IPS-18c (cell line): ENCODE data around the gene PGAP3.

Experiments
- H3K4me3 ChIP-seq: 2 replicates; pipeline ENCODE4 v1.7.0; 2013; ENCODE audit warnings: low read depth, mild to moderate bottlenecking, low read length, moderate library complexity; ENCODE audit not compliant: insufficient read depth
- H3K9me3 ChIP-seq: one replicate; pipeline ENCODE4 v1.6.1; 2013; ENCODE audit warnings: mild to moderate bottlenecking, low read length, moderate library complexity; ENCODE audit not compliant: control insufficient read depth, insufficient read depth

PGAP3 gene

DNA sequence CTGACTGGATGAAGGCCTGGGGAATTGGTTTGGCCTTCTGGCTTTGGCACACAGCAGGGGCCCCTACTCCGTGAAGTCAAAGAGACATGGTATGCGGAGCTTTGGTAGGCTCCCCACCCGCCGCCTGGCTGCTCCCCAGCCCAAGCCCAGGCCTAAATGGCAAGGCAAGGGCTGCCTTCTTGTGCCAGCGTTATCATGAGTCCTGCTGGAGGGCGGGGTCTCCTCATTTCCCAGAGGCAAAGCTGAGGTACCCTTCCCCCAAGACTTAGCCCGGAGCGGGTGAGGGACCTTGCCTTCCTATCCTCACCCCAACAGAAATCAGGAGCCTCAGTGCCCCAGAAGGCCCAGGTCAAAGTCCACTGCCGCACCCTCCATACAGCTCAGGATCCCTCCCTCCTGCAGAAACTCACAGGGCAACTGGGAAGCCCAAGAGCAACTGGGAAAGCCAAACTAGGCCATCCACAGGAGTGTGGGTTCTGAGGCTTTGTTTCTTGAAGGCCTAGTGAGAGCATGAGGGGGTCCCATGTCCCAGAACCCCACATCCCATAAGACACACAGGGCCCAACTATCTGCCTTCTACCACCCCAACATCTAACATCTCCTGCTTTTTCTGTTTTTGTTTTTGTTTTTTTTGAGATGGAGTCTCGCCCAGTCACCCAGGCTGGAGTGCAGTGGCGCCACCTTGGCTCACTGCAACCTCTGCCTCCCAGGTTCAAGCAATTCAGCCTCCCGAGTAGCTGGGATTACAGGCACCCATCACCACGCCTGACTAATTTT is 9.3 kb downstream of the PGAP3 start:
- no peak overlapping the region for H3K4me3 ChIP-seq
- H3K9me3 ChIP-seq: no peaks in the 10 kb centered on the region

DNA sequence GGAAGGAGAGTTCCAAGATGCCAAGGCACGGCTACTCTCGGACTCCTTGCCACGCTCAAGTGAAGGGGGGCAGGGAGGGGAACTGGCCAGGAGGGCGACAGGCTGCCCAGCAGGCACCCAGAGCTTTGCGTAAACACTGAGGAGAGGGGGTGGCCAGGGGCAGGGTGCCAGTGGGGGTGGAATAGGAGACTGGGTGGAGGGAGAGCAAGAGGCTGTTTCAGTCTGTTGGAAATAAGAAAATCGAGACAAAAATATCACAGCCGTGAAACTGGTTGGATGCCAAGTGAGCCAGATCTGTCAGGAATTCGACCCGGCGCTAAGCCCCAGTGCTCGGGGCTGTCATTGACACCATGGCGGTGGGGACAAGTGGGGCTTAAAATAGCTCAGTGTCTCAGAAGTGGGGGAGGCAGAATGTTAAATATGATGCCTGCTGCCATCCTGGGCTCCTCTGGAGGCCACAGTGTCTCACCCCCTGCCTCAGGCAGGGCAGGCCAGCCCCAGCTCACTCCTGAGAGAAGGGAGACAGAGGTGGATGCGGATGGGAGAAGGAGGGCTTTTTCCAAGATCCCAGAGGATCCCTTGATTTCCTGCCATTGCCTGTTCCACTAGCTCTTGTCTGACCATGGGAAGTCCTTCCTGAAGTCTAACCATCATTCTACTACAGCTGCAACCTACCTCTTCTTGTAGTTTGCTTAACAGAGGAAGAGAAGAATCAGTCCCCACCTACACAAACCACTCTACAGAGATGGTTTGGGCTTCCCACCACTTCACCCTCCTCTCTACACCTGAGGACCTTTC is 10.1 kb downstream of the PGAP3 start:
- H3K9me3 ChIP-seq: no peaks in the 10 kb centered on the region
- no peak overlapping the region for H3K4me3 ChIP-seq

DNA sequence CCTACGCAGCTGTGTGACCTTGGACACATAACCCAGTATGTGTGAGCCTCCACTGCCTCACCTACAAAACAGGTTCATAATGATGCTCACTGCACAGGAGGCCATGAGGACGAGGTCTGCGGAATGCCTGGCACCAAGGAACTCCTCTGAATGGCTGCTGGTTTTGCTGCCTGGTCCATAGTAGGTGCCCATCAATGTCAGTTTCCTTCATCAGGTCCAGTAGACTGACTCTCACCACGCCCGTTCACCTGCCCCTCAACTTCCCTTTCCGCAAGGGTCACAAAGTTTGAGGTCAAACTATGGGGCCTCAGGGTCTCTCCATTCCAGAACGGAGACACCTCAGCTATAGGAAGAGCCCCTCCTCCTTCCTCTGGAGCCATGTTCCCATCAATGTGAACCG is 10.8 kb downstream of the PGAP3 start:
- H3K4me3 ChIP-seq: no peak overlapping the region
- no peaks in the 10 kb centered on the region for H3K9me3 ChIP-seq

DNA sequence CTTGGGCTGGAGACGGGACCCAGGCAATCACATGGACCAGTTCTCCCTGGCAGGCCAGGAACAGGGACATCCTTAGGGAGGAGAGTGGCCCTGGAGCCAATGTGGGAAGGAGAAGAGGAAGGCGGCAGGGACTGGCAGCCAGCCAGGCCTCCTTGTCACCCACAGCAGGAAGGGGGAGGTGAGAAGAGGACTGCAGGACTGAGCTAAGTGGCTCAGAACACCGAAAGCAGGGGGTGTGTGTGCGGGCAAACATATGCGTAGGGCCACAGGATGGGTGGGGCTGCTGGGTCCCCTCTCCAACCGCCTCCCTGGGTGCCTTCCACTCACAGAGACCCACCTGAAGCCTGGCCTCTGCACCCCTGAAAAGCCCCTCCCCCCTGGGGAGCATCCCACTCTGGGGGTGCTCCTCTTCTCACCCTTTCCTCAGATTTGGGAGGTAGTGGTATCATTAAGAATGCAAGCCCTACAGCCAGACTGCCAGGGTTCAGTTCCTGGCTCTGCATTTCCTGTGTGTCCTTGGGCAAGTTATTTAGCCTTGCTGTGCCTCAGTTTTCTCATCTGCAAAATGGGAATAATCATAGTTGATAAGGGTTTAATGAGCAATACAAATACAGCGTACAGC is 11.5 kb downstream of the PGAP3 start:
- H3K4me3 ChIP-seq: no peak overlapping the region
- no peaks in the 10 kb centered on the region for H3K9me3 ChIP-seq

DNA sequence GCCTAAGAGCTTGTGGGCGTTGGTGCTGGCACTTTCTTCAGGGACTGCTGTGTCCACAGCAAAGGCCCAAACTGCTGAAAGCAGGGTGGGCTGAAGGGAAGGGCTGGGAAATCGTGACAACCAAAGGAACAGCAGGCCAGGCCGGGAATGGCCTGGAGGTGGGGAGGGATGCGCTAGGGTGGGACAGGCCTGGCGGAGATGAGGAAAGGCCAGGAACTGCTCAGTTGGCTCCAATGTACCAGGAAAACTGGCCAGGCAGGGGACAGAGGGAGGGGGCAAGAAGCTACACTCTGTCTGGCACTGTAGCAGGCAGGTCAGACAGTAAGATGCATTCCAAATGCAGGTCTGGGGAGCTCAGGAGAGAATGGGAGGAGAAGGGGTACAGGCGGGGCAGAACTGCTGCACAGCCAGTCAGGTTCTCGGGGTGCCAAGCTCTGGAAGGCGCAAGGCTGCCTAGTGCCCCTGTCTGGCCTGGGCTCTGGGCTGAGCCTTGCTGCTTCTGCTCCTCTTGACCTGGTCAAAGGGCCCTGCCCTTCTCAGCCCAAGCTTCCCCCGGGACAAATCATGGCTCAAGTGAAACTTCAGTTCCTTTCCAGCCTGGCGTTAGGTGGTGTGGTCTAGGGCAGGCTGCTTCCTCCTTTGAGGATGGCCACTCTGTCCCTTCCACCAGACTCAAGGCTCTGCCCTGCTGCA is 12.3 kb downstream of the PGAP3 start:
- H3K4me3 ChIP-seq: no peak overlapping the region

DNA sequence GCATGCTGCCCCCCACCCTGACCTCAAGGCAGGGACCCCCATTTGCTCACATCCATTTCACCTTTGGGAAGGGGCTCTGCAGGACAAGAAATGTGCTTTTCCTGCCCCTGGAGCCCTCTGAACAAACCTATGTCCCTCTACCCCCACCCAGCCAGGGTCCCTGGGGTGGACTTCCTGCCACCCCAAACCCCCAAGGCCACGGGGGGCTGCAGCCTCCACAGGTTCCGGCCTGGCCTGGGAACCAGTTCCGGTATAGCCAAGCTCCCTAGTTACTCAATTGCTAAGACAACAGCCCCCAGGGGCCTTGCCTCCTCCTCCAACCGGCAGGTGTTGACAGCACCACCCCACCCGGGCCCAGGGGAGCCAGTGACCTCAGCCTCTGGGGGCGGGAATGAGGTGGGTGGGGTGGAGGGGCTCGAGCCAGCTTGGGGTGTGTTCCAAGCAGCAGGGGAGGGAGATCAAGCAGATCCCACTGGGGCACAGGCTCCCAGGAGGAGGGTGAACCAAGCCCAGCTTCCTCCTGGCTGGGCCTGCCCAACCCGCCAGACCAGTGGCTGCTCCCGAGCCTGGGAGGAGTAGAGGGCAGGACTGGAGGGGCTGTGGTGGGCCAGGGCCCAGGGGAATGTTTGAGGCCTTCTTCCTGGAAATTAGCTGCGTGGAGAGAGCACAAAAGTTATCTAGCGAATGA is 13.0 kb downstream of the PGAP3 start:
- Histone ChIP-seq H3K9me3 (no peaks in the 10 kb centered on the region), H3K4me3 (no peak overlapping the region)

More for the DNA sequence above, 12.3 kb downstream of the PGAP3 start:
- no peaks in the 10 kb centered on the region for H3K9me3 ChIP-seq

DNA sequence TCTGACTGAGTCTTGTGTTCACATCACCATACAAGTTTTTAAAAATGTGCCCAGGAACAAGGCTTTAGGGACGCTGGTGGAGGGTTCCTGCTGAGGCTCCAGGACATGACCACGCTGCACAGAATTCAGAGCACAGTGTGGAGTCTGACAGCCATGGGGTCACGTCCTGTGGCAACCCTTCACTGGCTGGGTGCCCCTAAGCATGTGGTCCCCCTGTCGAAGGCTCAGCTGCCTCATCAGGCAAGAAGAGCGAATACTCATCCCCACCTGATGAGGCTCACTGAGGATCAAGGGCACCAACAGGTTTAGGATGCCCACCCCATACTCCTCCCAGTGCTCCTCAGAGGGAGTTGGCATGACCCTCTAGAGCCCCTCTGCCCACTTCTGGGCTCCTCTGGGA is 13.7 kb downstream of the PGAP3 start:
- no peaks in the 10 kb centered on the region for H3K9me3 ChIP-seq

DNA sequence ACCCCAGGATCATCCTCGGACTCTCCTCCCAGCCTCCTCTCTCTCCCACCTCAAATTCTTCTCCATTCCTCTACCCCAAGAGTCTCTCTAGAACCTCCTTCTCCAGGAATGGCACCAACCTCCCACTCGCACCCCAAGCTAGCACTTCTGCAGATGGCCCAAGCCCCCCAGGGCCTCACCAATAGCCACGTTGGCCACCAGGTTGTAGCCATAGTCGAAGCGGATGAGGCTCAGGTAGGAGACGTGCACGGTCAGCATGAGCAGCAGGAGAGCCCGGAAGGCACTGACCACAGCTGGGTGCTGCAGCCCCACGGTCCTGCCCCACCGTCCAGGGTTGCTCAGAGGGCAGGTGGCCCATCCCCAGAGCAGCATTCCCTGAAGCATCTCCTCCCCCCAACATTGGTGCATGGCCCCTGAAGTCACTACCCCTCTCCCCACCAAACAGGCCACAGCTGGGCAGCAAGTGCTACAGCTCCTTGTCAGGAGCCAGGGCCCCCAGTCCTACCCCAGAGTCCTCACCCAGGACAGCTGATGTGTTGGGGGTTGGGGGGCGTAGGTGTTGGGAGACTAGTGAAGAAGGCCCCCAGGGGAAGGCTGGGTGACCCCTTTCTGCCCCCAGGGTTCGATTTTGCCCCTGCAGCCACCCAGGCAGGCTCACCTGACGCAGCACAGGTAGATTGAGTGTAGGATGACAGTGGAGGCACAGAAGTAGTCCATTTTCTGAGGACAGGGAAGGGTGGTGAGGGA is 14.3 kb downstream of the PGAP3 start:
- Histone ChIP-seq H3K9me3 (no peaks in the 10 kb centered on the region), H3K4me3 (no peak overlapping the region)

More for the DNA sequence above, 13.7 kb downstream of the PGAP3 start:
- no peak overlapping the region; the same call in 1 of the 2 replicates for H3K4me3 ChIP-seq

DNA sequence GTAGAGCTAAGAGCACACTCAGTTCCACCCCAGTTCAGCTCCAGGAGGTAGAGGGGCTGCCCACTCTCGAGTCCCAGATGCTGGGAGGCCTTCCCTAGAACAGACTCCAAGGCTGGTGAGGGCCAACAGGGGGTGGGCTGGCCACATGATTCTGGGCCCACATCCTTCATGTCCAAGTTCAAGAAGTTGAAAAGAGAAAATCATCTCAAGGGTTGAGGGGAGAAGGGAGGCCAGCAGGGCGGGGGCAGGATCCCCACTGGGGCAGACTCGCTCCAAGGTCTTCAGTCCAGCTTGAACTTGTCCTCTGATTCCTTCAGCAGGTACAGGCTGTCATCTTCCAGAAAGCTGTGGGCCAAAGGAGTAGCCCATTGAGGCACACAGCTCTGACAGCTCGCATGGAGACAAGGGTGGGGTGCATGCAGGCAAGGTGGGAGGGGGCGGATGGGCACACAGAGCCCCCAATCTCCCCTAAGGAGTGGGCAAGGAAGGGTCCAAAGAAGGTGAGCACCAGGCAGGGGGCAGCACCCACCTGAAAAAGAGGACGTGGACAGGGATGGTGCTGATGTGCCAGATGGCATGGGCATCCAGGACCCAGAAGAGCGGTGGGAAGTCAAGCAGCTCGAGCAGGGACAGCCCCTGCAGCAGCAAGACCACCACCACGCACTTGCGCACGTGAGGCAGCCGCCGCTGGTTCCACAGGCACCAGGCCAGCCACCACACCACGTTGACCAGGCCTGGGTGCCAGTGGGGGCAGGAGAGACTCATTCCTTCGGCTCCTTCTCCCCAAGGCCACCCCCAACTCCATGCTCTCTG is 15.1 kb downstream of the PGAP3 start:
- no peaks in the 10 kb centered on the region for H3K9me3 ChIP-seq
- no peak overlapping the region for H3K4me3 ChIP-seq

DNA sequence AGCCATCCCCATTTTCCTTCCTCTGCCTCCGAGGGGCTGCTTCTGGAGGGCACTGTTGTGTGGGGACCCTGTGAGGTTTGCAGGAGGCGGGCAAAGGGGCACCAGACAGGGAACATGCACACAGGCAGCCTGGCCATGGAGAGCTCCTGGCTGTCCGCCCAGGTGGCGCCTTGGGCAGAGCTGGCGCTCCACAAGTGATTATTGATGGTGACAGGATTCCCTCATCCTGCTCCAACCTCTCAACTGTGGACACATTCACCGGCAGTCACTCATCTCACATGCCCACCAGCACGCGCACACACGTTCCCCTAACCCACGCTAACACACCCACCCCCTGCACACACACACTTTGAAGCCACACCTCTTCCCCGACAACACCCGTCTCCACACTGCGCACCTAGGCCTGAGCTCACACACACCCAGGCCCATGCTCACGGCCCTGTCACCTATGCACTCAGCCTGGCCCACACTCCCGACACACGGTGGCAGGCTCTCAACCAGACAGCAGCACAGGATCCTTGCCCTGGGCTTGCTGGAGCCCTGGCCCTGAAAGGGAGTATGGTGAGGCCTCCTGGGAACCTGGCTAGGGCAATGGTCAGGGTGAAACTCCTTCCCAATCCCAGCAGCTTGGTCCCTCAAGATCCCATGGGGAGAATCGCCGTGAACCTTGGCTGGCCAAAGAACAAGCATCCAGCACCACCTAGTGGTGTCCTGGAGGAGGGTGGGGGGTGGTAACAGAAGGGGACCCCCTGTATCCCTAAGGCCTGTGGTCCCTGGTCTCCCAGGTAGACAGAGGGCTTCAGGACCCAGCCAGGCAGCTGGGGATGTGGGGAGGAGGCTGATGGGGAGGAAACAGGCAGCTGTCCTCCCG is 16.0 kb downstream of the PGAP3 start:
- Histone ChIP-seq H3K4me3 (no peak overlapping the region), H3K9me3 (no peaks in the 10 kb centered on the region)

DNA sequence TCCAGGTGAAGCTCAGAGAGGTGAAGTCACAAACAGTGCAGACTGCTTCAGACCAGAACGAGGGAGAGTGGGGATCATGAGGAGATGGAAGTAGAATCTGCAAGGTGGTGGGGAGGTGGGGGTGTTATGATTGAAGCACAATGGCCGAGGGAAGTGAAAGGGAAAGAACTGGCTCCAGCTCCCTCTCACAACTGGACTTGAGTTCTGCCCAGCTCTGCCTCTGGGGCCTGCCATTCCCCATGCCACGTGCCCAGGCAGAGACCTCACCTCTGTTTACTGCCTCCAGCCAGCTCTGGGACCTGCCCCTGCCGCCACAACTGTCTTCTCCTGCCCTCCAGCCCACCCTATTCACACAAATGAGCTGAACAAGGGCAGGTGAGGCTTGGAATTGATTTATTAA is 17.1 kb downstream of the PGAP3 start:
- Histone ChIP-seq H3K4me3 (no peak overlapping the region), H3K9me3 (no peaks in the 10 kb centered on the region)

DNA sequence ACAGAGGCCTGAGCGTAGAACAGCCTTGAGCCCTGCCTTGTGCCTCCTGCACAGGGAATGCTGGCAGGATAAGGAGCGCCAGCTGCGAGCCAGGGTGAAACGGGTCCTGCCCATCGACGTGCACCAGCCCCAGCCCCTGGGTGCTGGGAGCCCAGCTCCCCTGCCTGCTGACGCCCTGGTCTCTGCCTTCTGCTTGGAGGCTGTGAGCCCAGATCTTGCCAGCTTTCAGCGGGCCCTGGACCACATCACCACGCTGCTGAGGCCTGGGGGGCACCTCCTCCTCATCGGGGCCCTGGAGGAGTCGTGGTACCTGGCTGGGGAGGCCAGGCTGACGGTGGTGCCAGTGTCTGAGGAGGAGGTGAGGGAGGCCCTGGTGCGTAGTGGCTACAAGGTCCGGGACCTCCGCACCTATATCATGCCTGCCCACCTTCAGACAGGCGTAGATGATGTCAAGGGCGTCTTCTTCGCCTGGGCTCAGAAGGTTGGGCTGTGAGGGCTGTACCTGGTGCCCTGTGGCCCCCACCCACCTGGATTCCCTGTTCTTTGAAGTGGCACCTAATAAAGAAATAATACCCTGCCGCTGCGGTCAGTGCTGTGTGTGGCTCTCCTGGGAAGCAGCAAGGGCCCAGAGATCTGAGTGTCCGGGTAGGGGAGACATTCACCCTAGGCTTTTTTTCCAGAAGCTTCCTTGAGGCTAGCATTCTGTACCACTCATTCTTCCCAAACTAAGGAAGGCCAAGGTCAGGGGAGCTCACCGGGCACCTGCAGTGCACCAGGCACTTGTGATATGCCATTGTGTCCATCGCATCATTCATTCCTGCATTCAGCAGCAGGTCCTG is 17.7 kb downstream of the PGAP3 start:
- no peak overlapping the region for H3K4me3 ChIP-seq
- H3K9me3 ChIP-seq: no peaks in the 10 kb centered on the region

DNA sequence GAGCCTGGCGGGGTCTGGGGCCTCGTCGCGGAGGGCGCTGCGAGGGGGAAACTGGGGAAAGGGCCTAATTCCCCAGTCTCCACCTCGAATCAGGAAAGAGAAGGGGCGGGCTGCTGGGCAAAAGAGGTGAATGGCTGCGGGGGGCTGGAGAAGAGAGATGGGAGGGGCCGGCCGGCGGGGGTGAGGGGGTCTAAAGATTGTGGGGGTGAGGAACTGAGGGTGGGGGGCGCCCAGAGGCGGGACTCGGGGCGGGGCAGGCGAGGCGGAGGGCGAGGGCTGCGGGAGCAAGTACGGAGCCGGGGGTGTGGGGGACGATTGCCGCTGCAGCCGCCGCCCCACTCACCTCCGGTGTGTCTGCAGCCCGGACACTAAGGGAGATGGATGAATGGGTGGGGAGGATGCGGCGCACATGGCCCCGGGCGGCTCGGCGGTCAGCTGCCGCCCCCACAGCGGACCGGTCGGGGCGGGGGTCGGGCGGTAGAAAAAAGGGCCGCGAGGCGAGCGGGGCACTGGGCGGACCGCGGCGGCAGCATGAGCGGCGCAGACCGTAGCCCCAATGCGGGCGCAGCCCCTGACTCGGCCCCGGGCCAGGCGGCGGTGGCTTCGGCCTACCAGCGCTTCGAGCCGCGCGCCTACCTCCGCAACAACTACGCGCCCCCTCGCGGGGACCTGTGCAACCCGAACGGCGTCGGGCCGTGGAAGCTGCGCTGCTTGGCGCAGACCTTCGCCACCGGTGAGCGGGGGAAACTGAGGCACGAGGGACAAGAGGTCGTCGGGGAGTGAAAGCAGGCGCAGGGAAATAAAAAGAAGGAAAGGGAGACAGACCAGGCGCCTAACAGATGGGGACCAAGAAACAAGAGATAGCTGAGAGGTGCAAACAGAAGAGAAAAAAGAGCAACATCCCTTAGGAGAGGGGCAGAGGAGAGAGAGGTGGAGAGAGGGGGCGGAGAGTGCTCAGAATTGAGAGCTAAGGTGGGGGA is 19.6 kb downstream of the PGAP3 start, which contains the start of gene PNMT:
Gene PNMT (plus strand): TSS at position 509 of the 980 bp plus-strand sequence. CDS start 23 bp downstream, at position 532.
- peak within 1 kb of the TSS; percentile 55 for H3K4me3 ChIP-seq

More for the DNA sequence above, 19.6 kb downstream of the PGAP3 start, which contains the start of gene PNMT:
- H3K9me3 ChIP-seq: no peaks in the 10 kb centered on the region
